HCT116 (cell line): ENCODE data around the gene ACHE. TPM values are rescaled to one million over a fixed set of nuclear protein-coding genes. Genes with fewer than 3 reads are reported as not detected.

ENCODE experiments used
- ATAC-seq: fragments of 200-7000 bp; cut with Tn5 transposase; 2 replicates; pipeline ENCODE4 v1.9.1; 2020; ENCODE audit warnings: mild to moderate bottlenecking, moderate library complexity
- BruUV-seq: library from RNA; stranded (reverse); fragments of 400-500 nt; replicated peaks from 2 replicates; lab custom pipeline; 2021; lab: Mats Ljungman, UMichigan
- CTCF ChIA-PET: fragments of 300-600 bp; sonication (Branson Sonifier 250); formaldehyde crosslinking; loops from one replicate; lab custom pipeline; 2021; ENCODE audit warnings: antibody characterized with exemption; lab: Charles Lee
- POLR2A ChIA-PET: fragments of 300-600, 350-600 bp; sonication (Branson Sonifier 250); formaldehyde crosslinking; loops from one replicate; lab custom pipeline; 2021; ENCODE audit warnings: antibody characterized with exemption; lab: Charles Lee
- RAD21 ChIA-PET, 2 experiments: fragments of 300-600 bp; sonication (Branson Sonifier 250); formaldehyde crosslinking; loops; one replicate each; lab custom pipeline; 2023; ENCODE audit warnings: low total read pairs in 2 of 2; ENCODE audit not compliant: uncharacterized antibody in 2 of 2, unreplicated experiment in 2 of 2, low non-redundant PET in 1 of 2; lab: Charles Lee
- DNase-seq: peaks from one replicate; pipeline ENCODE4 v3.0.0-alpha.2; 2010; ENCODE audit warnings: low read depth, low spot score
- H2AFZ ChIP-seq: fragments of 200-600 bp; shearing (Covaris generic), sonication (generic); 2 replicates; pipeline ENCODE4 v1.6.1; 2017; ENCODE audit warnings: low read depth, mixed run types, mixed read lengths, antibody characterized with exemption, low read length; ENCODE audit not compliant: poor library complexity, severe bottlenecking
- H3K27ac ChIP-seq: 2 replicates; pipeline ENCODE4 v1.5.1; 2012; ENCODE audit warnings: low read depth, low read length
- H3K27me3 ChIP-seq: fragments of 200-600 bp; sonication (generic); 2 replicates; pipeline ENCODE4 v1.6.1; 2016; ENCODE audit warnings: mixed run types, low read length, mixed read lengths; ENCODE audit not compliant: insufficient read depth
- H3K36me3 ChIP-seq, 2 experiments: fragments of 200-500 bp in 1 of 2; fragments of 200-600 bp in 1 of 2; sonication (Bioruptor generic) in 1 of 2; sonication (generic) in 1 of 2; 2 replicates each; pipeline versions ENCODE4 v1.5.1 to v1.6.1; 2014 to 2016; ENCODE audit warnings: low read length in 2 of 2, inconsistent platforms in 1 of 2, mixed read lengths in 1 of 2, mixed run types in 1 of 2; ENCODE audit not compliant: insufficient read depth in 2 of 2, control insufficient read depth in 1 of 2
- H3K4me1 ChIP-seq, 2 experiments: fragments of 200-600 bp in 1 of 2; sonication (generic) in 1 of 2; 2 replicates each; pipeline versions ENCODE4 v1.5.1 to v1.6.1; 2012 to 2017; ENCODE audit warnings: low read length in 2 of 2, inconsistent platforms in 1 of 2, mild to moderate bottlenecking in 1 of 2, mixed read lengths in 1 of 2, mixed run types in 1 of 2, moderate library complexity in 1 of 2; ENCODE audit not compliant: insufficient read depth in 2 of 2, control insufficient read depth in 1 of 2
- H3K4me2 ChIP-seq: fragments of 200-600 bp; sonication (generic); 2 replicates; pipeline ENCODE4 v1.6.1; 2017; ENCODE audit warnings: mixed run types, low read length, mixed read lengths
- H3K4me3 ChIP-seq, 2 experiments: fragments of 200-600 bp in 1 of 2; sonication (generic) in 1 of 2; replicated peaks in 1 of 2; 2 replicates each; pipeline ENCODE4 v1.5.1; 2011 to 2016; ENCODE audit warnings: low read length in 2 of 2, control low read depth in 1 of 2, low read depth in 1 of 2, mild to moderate bottlenecking in 1 of 2, mixed read lengths in 1 of 2, mixed run types in 1 of 2
- H3K79me2 ChIP-seq: fragments of 200-600 bp; sonication (generic); 2 replicates; pipeline ENCODE4 v1.6.1; 2017; ENCODE audit warnings: mild to moderate bottlenecking, mixed run types, low read length, moderate library complexity, mixed read lengths; ENCODE audit not compliant: insufficient read depth
- H3K9ac ChIP-seq: fragments of 200-600 bp; sonication (generic); 2 replicates; pipeline ENCODE4 v1.6.1; 2016; ENCODE audit warnings: low read length, mixed read lengths
- H3K9me2 ChIP-seq: fragments of 200-600 bp; sonication (generic), shearing (Covaris generic); 2 replicates; pipeline ENCODE4 v1.6.1; 2017; ENCODE audit warnings: mixed run types, mild to moderate bottlenecking, moderate library complexity; ENCODE audit not compliant: insufficient read depth
- H3K9me3 ChIP-seq, 2 experiments: fragments of 200-500 bp in 1 of 2; fragments of 200-600 bp in 1 of 2; sonication (Bioruptor generic) in 1 of 2; sonication (generic) in 1 of 2; 2 replicates each; pipeline ENCODE4 v1.6.1; 2014 to 2017; ENCODE audit warnings: low read length in 2 of 2, mixed read lengths in 2 of 2, inconsistent platforms in 1 of 2, low read depth in 1 of 2, mild to moderate bottlenecking in 1 of 2, mixed run types in 1 of 2, moderate library complexity in 1 of 2; ENCODE audit not compliant: control insufficient read depth in 1 of 2, insufficient read depth in 1 of 2
- H4K20me1 ChIP-seq: fragments of 200-600 bp; sonication (generic), shearing (Covaris generic); 2 replicates; pipeline ENCODE4 v1.6.1; 2017; ENCODE audit warnings: mixed run types, mild to moderate bottlenecking, moderate library complexity; ENCODE audit not compliant: insufficient read depth
- ATF3 ChIP-seq: IDR thresholded peaks from 2 replicates; pipeline ENCODE4 v1.6.1; 2012
- EGR1 ChIP-seq: IDR thresholded peaks from 2 replicates; pipeline ENCODE4 v1.6.1; 2012; ENCODE audit warnings: low read depth
- ELF1 ChIP-seq: IDR thresholded peaks from 2 replicates; pipeline ENCODE4 v1.6.1; 2012; ENCODE audit warnings: low read depth, borderline replicate concordance
- EZH2 ChIP-seq: fragments of 200-600 bp; sonication (generic); IDR thresholded peaks from 2 replicates; pipeline ENCODE4 v1.6.1; 2017; ENCODE audit warnings: antibody characterized with exemption, mixed run types
- FOSL1 ChIP-seq: IDR thresholded peaks from 2 replicates; pipeline ENCODE4 v1.6.1; 2012; ENCODE audit warnings: low read depth
- POLR2AphosphoS5 ChIP-seq: IDR thresholded peaks from 2 replicates; pipeline ENCODE4 v1.6.1; 2011; ENCODE audit warnings: mild to moderate bottlenecking, low read depth, low read length, moderate library complexity
- SIN3A ChIP-seq: IDR thresholded peaks from 2 replicates; pipeline ENCODE4 v1.6.1; 2012; ENCODE audit warnings: low read depth
- YY1 ChIP-seq: IDR thresholded peaks from 2 replicates; pipeline ENCODE4 v1.6.1; 2011; ENCODE audit warnings: low read length, low read depth, moderate library complexity, mild to moderate bottlenecking; ENCODE audit not compliant: insufficient replicate concordance; ENCODE audit errors: extremely low read depth
- ZBTB33 ChIP-seq: IDR thresholded peaks from 2 replicates; pipeline ENCODE4 v1.6.1; 2011; ENCODE audit warnings: mild to moderate bottlenecking, low read length, moderate library complexity; ENCODE audit not compliant: insufficient replicate concordance; ENCODE audit errors: extremely low read depth
- ZNF274 ChIP-seq: fragments of 200-500 bp; sonication (Bioruptor generic); IDR thresholded peaks from 2 replicates; pipeline ENCODE4 v1.6.1; 2014; ENCODE audit warnings: mild to moderate bottlenecking, low read depth, low read length, inconsistent platforms
- intact Hi-C: fragments of 100-400 bp; cut with micrococcal nuclease; formaldehyde crosslinking; loops from 2 replicates; pipeline ENCODE4 v1.10.0; 2022
- total RNA-seq: library from RNA; stranded (reverse); gene quantifications from one replicate; pipeline ENCODE4 v1.2.1, GENCODE V29; 2021; ENCODE audit not compliant: unreplicated experiment

ACHE gene
- total RNA-seq, 1 experiment from 2014 or later: 1.8 TPM

GRCh38 chr7:100860702-100861615 is 34.7 kb downstream of the ACHE start:
- peaks cover 2 to 13% of the 10 kb centered on the region in 2 experiments; a peak in 3 of 4 replicates for H3K36me3 ChIP-seq
- intact Hi-C loops: no loop called here
- RAD21 ChIA-PET: no interaction called here

GRCh38 chr7:100859856-100860255 is 35.8 kb downstream of the ACHE start:
- no peak for DNase-seq
- Histone ChIP-seq H3K9ac (no peak overlapping the region), H3K4me1 (peaks cover 3 to 5% of the 10 kb centered on the region in 2 experiments; a peak in 2 of 4 replicates), H3K4me2 (no peak overlapping the region), H2AFZ (no peak overlapping the region), H3K27ac (no peak overlapping the region), H3K27me3 (no peaks in the 10 kb centered on the region), H3K36me3 (peaks cover 2 to 13% of the 10 kb centered on the region in 2 experiments; a peak in 3 of 4 replicates), H4K20me1 (no peaks in the 10 kb centered on the region), H3K9me3 (no peaks in the 10 kb centered on the region), H3K9me2 (no peaks in the 10 kb centered on the region), H3K79me2 (peaks cover 2% of the 10 kb centered on the region; the same call in 1 of the 2 replicates), H3K4me3 (no peak overlapping the region)
- ATAC-seq: peak; percentile 13; the same call in 1 of the 2 replicates
- CTCF ChIA-PET: no interaction called here
- intact Hi-C loops: no loop called here
- TF ChIP-seq ZBTB33: no peak
- no peak for TF ChIP-seq POLR2AphosphoS5
- TF ChIP-seq SIN3A: no peak
- no peak for TF ChIP-seq EZH2
- no peak for TF ChIP-seq ATF3
- TF ChIP-seq FOSL1: no peak
- no peak for TF ChIP-seq EGR1
- no peak for TF ChIP-seq ZNF274
- no peak for TF ChIP-seq YY1
- RAD21 ChIA-PET: no interaction called here
- POLR2A ChIA-PET: no interaction called here
- no TSS peak for BruUV-seq

More at GRCh38 chr7:100860702-100861615, 34.7 kb downstream of the ACHE start:
- no peak overlapping the region for H3K4me3 ChIP-seq
- no peak overlapping the region for H3K9ac ChIP-seq
- ChIA-PET CTCF (no interaction called here), POLR2A (no interaction called here)
- no peaks in the 10 kb centered on the region for H3K9me2 ChIP-seq
- no peak overlapping the region for H2AFZ ChIP-seq
- H3K9me3 ChIP-seq: no peaks in the 10 kb centered on the region
- BruUV-seq: no TSS peak
- H3K27ac ChIP-seq: no peak overlapping the region
- DNase-seq (no peak), ATAC-seq (no peak)
- no peak overlapping the region for H3K4me2 ChIP-seq
- no peaks in the 10 kb centered on the region; the same call in 1 of the 2 replicates for H3K79me2 ChIP-seq
- no peak for TF ChIP-seq SIN3A
- no peak for TF ChIP-seq ELF1
- no peaks in the 10 kb centered on the region for H4K20me1 ChIP-seq
- H3K27me3 ChIP-seq: no peaks in the 10 kb centered on the region
- peaks cover 10 to 16% of the 10 kb centered on the region in 2 experiments for H3K4me1 ChIP-seq
